BJ (cell line): ENCODE measurements around the gene SH3GLB2. TPM values are rescaled to one million over a fixed set of nuclear protein-coding genes. Genes with fewer than 3 reads are reported as not detected.

Experiments used
- polyA plus RNA-seq: library from polyadenylated mRNA; depleted of rRNA; stranded (reverse); fragments of >200 nt; gene quantifications from 2 replicates; pipeline ENCODE4 v1.2.3, GENCODE V29; 2011; rRNA removed

The SH3GLB2 gene
- polyA plus RNA-seq, 1 experiment: 52.7 TPM

Other genes with a start within 250 kb of the SH3GLB2 start
- 21.2 and 31.9 TPM in 2 replicates for gene TBC1D13, start 241.1 kb downstream of the SH3GLB2 start, polyA plus RNA-seq
- 13.3 and 20.7 TPM in 2 replicates for gene ENDOG, start 209.8 kb downstream of the SH3GLB2 start, polyA plus RNA-seq
- 23.7 and 45.8 TPM in 2 replicates for gene SPOUT1, start 198.5 kb downstream of the SH3GLB2 start, polyA plus RNA-seq
- 4.9 and 5.6 TPM in 2 replicates for gene KYAT1, start 146.4 kb downstream of the SH3GLB2 start, polyA plus RNA-seq
- 29.6 and 56.2 TPM in 2 replicates for gene LRRC8A, start 146.2 kb downstream of the SH3GLB2 start, polyA plus RNA-seq
- gene PHYHD1, start 107.3 kb downstream of the SH3GLB2 start, polyA plus RNA-seq: 15.6 and 18.6 TPM in 2 replicates
- gene DOLK, start 80.7 kb downstream of the SH3GLB2 start, polyA plus RNA-seq: 37.2 and 47.0 TPM in 2 replicates
- gene NUP188, start 80.6 kb downstream of the SH3GLB2 start, polyA plus RNA-seq: 34.9 and 49.2 TPM in 2 replicates
- gene MIGA2, start 8.3 kb upstream of the SH3GLB2 start, polyA plus RNA-seq: 11.5 and 23.7 TPM in 2 replicates
- 13.7 and 17.6 TPM in 2 replicates for gene DOLPP1, start 52.8 kb upstream of the SH3GLB2 start, polyA plus RNA-seq
- gene CRAT, start 82.5 kb upstream of the SH3GLB2 start, polyA plus RNA-seq: 29.3 and 61.2 TPM in 2 replicates
- 171 and 251 TPM in 2 replicates for gene PTPA, start 83.1 kb upstream of the SH3GLB2 start, polyA plus RNA-seq
- 7.3 and 8.7 TPM in 2 replicates for gene IER5L, start 149.9 kb upstream of the SH3GLB2 start, polyA plus RNA-seq